ENCODE measurements around the gene GIPR. TPM values are rescaled to one million over a fixed set of nuclear protein-coding genes. Genes with fewer than 3 reads are reported as not detected.

Gene GIPR
- total RNA-seq, 1 donor: not detected

- no peak for TF ChIP-seq CTCF (IDR thresholded peaks at IDR 0.05; ENCODE audit: insufficient read depth, low read depth, low read length)
- peak overlapping the region; percentile 44 for H3K4me3 ChIP-seq (ENCODE audit: low read depth, low read length)
- peak; percentile 63 for DNase-seq (ENCODE audit: low read depth)
Measured at GRCh38 chr19:45641274-45642105, 26.5 kb upstream of the GIPR start.

DNA sequence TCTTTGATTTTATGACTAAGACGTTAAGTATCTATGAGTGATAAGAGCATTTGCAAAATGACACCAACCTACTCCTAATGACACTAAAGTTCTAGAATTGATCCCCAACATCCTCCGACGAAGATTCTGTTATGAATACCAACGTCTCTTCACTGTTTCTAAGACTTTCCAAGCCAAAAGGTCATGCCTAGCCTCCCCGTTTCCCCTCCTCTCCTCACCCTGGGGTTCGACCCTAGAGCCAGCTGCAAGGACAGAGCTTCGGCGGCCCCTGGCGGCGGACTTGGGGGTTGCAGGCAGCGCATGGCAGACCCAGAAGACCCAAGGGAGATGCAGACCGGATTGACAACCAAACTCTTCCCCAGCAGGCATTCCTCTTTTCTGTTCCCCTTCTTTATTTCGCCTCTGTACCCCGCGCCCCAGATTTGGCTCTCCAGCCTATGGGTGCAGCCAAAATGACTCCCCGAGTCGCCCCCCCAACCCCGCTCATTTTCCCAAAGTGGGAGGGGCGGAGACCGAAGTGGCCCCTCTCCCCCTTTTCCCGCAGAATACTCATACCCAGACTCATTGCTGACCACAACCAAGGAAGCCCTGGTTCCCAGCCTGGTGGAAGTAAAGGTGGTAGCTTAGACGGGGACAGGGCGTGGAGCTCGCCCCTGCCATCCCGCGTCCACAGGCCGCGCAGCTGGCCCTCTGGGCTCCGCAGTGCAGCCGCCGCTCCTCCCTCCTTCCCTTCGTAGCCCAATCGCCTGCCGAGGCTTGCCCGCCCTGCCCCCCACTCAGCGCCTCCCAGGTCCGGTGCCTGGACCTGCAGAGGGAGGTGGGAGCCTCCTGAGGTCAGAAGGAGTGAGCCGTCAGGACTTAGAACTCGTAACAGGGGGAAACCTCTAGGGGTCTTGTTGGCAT lies 24.7 kb upstream of the GIPR start:
- peak overlapping the region; percentile 46 for H3K4me3 ChIP-seq (ENCODE audit: low read depth, low read length)
- TF ChIP-seq CTCF (IDR thresholded peaks at IDR 0.05; ENCODE audit: insufficient read depth, low read depth, low read length): peak; percentile 100
- DNase-seq (ENCODE audit: low read depth): peak; percentile 83

- no peak for TF ChIP-seq CTCF (IDR thresholded peaks at IDR 0.05; ENCODE audit: insufficient read depth, low read depth, low read length)
- H3K4me3 ChIP-seq (ENCODE audit: low read depth, low read length): no peak overlapping the region
- no peak for DNase-seq (ENCODE audit: low read depth)
Measured at GRCh38 chr19:45643927-45644771, 23.9 kb upstream of the GIPR start.

DNA sequence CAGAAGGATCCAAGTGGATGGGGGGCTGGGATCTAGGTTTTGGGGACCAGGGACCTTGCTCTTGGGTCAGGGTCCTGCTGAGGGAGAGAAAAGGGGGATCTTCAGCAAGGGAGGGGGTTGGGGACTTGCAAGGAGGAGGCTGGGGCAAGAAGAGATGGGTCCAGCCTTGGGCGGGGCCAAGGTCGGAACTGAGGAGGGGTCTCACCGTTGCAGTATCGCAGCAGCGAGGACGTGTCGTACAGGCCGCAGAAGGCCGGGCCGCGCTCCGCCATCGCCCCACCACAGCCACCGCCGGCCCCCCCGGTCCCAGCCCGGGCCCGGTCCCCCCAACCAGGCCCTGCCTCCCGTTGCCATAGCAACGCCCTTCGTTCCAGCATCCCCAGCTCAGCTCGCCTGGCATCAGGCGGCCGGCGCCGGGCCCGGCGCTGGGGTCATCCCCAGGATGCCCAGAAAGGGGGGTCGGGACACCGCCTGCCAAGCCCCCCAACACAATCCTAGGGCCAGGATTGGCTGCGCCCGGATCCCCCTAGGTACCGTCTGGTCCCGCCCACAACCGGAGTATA lies 22.9 kb upstream of the GIPR start:
- peak overlapping the region; percentile 62 for H3K4me3 ChIP-seq (ENCODE audit: low read depth, low read length)
- DNase-seq (ENCODE audit: low read depth): no peak
- TF ChIP-seq CTCF (IDR thresholded peaks at IDR 0.05; ENCODE audit: insufficient read depth, low read depth, low read length): no peak

DNA sequence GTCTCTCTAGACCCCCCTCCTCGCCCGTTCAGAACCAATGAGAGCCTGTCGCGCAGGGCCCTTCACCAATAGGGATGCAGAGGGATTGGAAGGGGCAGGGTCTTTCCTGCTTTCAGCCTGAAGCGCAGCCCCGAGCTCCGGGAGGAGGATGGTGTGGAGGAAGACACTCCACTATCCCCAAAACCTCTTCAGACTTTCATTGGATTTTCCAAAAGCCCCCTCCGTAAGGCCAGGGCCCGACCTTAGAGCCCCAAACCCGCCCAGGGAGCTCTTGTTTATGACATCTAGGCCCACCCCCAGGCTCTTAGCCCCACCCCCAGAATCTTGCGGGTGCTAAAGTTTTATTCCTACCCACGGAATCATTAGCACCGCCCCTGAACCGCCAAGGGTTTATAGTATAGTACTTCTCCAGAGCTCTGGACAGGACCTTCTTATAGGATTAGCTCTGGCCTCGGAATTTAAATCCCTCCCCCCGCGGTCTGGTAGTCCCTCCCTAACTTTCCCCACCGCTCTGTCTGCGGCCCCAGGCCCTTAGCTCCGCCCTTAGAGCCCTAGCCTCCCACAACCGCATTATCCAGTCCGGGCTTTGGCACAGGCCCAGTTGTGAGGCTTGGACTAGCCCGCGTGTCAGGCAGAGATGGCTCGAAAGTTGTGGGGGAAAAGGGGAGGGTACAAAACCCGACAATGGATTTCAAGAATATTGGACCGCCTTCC lies 22.2 kb upstream of the GIPR start:
- peak; percentile 94 for DNase-seq (ENCODE audit: low read depth)
- H3K4me3 ChIP-seq (ENCODE audit: low read depth, low read length): peak overlapping the region; percentile 62
- TF ChIP-seq CTCF (IDR thresholded peaks at IDR 0.05; ENCODE audit: insufficient read depth, low read depth, low read length): no peak

Data from fibroblast of villous mesenchyme (primary cell).